HPDE6-E6E7 (cell line): ENCODE results near the gene CDH1.

Experiments used
- DNase-seq: peaks from one replicate; pipeline ENCODE4 v3.0.0; 2011; ENCODE audit warnings: missing footprints; ENCODE audit errors: extremely low spot score

CDH1 gene

DNA sequence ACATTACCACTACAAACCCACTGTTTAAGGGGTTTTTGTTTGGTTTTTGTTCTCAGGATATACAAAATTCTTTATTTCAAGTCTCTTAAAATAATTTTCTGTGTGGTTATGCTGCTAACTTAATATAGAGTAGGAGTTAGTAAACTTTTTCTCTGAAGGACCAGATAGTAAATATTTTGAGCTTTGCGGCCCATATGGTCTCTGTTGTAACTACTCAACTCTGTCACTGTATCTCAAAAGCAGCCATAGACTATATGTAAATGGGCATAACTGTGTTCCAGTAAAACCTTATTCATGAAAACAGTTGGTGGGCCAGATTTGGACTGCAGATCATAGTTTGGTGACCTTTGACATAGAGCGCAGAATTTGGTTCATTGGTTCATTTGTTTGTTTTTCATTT lies 113.4 kb downstream of the CDH1 start:
- DNase-seq: no peak

DNA sequence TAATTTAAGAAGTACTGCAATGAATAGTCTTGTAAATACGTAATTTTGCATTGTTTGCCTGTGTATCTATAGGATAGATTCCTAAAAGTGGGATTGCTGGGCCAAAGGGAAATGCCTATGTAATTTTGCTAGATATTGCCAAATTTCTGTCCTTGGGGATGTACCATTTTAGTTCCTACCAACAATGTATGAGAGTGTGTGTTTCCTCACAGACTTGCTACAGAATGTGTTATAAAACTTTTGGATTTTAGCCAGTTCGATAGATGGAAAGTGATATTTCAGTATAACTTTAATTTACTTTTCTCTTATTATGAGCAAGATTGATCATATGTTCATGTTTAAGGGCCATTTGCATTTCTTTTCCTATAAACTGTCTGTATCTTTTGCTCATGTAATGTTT lies 114.5 kb downstream of the CDH1 start:
- DNase-seq: no peak

DNA sequence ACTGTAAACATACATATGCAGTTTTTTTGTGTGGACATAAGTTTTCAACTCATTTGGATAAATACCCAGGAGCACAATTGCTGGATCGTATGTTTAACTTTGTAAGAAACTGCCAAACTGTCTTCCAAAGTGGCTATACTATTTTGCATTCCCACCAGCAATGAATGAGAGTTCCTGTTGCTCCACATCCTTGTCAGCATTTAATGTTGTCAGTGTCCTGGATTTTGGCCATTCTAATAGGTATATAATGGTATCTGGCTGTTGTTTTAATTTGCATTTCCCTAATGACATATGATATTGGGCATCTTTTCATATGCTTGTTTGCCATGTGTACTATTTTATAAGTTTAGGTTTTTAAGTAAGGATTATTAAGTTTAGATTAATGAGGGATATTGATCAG lies 120.4 kb downstream of the CDH1 start:
- DNase-seq: no peak

DNA sequence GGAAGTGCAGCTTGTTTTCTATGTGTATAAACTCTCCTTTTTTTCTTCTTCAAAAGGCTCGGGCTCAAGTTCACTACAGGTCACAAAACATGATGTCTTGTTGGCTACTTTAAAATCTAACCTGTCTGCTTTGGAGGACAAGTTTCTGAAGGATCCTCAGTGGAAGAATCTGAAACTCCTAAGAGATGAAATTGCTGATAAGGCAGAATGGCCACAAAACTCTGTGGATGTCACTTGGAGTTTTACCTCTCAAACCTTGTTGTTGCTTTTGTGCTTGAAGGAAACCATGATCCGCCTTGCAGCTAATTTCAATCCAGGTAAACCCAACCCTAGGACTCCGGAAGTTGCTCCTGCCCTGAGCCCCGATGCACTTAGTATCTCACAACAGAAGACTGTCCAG lies 122.7 kb downstream of the CDH1 start:
- no peak for DNase-seq

DNA sequence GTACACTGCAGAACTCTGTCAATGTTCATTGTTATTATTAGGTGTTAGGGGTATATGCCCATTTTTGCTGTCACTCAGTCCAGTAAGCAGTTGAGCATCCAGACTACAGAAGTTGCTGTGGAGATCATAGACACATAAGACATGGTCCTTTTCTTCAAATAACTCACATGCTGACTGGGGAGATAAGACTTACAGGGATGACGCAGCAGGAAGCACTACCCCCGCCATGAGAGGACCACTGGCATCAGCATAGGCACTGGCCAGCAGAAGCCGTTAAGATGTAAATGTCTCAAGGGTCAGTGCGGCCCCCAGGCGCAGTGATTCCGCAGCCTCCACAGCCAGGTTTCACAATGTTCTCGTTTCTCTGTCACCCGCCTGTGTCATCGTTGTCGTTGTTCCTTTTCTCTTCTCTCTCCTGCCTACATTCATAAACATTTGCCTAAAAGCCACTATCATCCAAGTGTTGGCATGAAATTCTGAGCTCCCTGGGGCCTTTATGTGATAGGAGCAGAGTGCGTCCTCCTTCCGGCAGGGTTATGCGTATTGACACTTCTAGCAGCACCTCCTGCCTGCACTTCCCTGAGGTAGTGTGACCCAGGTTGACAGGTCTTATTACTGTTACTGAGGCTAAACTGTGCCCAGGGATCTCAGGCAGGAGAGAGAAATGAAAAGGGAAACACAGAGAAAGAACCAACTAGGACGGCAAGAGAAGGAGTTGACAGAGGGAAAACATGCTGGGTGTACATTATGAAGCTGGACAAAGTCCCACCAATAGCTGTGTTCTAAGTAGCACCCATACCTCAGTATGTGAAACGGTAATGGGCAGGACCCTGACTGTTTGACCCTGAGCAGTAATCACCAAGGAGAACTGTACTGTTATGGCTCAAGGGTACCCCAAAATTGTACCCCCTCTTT lies 124.1 kb downstream of the CDH1 start:
- no peak for DNase-seq

DNA sequence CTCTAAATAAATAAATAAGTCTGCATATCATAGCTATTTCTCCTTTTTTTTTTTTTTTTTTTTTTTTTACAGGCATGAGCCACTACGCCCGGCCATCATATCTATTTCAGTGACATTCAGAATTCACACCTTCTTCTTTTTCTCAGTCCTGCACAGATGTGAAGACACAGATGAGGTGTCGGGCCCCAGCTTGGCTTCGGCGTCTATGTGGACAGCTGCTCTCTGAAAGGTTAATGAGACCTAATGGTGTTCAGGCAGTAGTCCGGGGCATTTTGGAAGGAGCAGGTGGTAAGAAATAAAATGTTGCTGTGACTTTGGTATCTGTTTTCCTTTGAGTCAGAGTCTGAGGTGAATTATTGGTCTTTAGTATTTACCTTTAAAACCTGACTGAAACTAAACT lies 129.8 kb downstream of the CDH1 start:
- DNase-seq: no peak

DNA sequence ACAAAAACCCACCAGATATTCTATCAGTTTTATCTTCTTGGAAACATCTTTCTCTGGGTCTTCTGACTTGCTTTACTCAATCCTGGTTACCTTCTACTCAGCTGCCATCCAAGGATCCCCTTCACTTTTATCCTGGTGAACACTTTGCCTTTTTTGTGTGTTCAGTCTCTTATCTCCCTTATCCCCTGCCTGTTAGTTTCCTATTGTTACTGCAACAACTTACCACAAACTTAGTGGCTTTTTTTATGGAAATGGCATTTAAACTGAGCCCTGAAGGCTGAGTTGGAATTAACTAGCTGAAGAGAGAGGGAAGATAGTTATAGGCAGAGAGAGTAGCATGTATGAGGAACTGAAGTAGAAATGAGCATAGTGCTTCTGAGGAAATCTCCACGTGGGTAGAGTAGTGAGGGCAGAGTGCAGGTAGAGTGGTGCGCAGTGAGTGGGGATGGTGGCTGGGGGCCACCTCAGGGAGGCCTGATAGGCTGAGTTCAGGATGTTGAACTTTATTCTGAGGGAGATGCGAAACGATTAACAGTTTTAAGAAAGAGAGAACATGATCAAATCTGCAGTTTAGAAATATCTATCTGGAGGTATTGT lies 132.5 kb downstream of the CDH1 start:
- no peak for DNase-seq

DNA sequence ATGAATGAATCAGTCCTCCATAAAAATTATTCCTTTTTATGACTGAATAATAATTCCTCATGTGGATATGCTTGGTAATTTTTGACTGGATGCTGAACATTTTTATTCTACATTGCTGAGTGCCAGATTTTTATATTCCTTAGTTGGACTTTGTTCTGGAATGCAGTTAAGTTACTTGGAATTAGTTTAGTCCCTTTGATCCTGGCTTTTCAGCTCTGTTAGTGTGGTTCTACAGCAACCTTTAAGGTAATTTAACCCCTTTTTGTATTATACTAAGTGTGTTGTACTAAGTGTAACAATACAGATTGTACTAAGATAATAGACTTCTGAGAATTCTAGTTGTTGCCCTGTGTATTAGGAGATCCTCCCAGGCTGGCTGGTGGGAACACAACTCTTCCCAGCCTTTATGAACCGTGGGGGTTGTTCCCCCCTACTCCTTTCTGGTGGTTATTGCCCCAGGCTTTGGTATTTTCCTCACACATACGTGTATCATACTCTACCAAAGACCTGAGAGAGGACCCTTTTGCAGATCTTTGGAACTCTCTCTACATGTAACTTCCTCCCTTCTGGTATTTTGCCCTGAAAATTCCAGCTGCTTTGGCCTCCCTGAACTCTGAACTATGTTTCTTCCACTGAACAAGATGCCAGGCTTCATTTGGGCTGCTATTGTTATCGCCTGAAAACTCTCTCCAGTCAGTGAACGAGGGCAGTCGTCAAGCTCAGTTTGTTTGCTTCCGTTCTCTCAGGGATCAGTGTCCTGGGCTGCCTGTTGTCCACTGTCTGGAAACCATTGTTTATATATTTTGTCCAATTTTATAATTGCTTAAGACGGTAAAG lies 136.8 kb downstream of the CDH1 start:
- DNase-seq: no peak

DNA sequence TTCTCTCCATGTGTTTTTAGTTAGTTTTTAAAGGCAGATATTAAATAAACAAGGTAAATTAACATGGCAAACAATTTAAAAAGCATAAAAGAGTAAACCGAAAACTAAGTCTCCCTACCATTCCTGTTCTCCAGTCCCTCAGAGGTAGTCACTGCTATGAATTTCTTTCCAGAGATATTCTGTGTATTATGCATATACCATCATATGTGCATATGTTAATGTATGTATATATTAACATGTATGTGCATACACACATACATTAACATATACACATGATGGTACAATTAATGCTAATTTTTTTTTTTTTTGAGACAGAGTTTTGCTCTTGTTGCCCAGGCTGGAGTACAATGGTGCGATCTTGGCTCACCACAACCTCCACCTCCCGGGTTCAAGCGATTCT lies 138.8 kb downstream of the CDH1 start:
- DNase-seq: no peak

DNA sequence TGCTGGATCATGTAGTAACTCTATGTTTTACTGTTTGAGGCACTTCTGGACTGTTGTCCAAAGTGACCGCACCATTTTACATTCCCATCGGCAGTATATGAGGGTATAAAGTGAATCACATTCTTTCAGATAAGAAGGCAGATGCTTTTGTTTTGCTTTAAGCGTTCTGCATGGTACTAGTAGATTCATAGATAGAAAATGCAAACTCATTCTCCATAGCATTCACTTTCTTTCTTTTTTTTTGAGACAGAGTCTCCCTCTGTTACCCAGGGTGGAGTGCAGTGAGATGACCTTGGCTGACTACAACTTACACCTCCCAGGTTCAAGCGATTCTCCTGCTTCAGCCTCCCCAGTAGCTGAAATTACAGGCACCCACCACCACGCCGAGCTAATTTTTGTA lies 146.6 kb downstream of the CDH1 start:
- no peak for DNase-seq

DNA sequence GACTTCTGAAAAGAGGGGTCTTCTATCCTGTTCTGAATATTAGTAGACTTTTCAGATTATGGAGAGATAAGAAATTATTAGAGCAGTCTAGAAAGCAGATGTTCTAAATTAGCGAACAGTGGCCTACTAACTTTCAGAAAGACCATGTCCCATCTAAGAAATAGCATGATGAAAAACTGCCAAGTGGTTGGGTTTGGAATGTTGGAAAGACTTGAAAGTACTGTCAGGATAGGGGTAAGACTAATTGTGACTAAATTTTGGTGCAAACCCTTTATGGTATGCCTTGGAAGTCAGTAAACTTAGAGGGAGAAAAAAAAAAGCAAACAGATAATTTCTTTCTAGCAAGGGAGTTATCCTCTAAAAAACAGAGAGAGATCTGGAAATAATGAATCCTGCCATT lies 147.3 kb downstream of the CDH1 start:
- DNase-seq: no peak
